Keratinocyte (primary cell): ENCODE results near the gene MLLT3. TPM values are rescaled to one million over a fixed set of nuclear protein-coding genes. Genes with fewer than 3 reads are reported as not detected.

ENCODE experiments used
- DNase-seq: peaks from one replicate; pipeline ENCODE4 v3.0.0-alpha.2; 2011; ENCODE audit warnings: low read depth, missing footprints, low spot score
- FAIRE-seq: peaks from 2 replicates; lab custom pipeline; 2011; peaks lifted over from hg19 to GRCh38; lab: Jason Lieb, UNC
- H2AFZ ChIP-seq: 2 replicates; pipeline ENCODE4 v1.6.0; 2012; ENCODE audit warnings: low read length, control low read depth, inconsistent platforms; ENCODE audit not compliant: control insufficient read depth
- H3K27ac ChIP-seq: 2 replicates; pipeline ENCODE4 v1.5.1; 2011; ENCODE audit warnings: low read length; ENCODE audit not compliant: control insufficient read depth, insufficient read depth
- H3K27me3 ChIP-seq: 3 replicates; pipeline ENCODE4 v1.6.0; 2011; ENCODE audit warnings: low read length; ENCODE audit not compliant: control insufficient read depth, insufficient read depth; ENCODE audit errors: extremely low read depth
- H3K36me3 ChIP-seq, 2 experiments: 2 replicates in 1 of 2; 3 replicates in 1 of 2; pipeline ENCODE4 v1.5.1; 2011; ENCODE audit warnings: low read length in 2 of 2, mild to moderate bottlenecking in 1 of 2; ENCODE audit not compliant: control insufficient read depth in 2 of 2, insufficient read depth in 2 of 2; ENCODE audit errors: extremely low read depth in 1 of 2
- H3K4me1 ChIP-seq: 3 replicates; pipeline ENCODE4 v1.5.1; 2011; ENCODE audit warnings: low read length; ENCODE audit not compliant: control insufficient read depth, insufficient read depth; ENCODE audit errors: extremely low read depth
- H3K4me2 ChIP-seq: 3 replicates; pipeline ENCODE4 v1.6.0; 2011; ENCODE audit warnings: low read depth, low read length; ENCODE audit not compliant: control insufficient read depth, insufficient read depth; ENCODE audit errors: extremely low read depth
- H3K4me3 ChIP-seq, 3 experiments: fragments of 200-600 bp in 1 of 3; sonication (generic) in 1 of 3; 2 replicates in 2 of 3; 3 replicates in 1 of 3; pipeline ENCODE4 v1.5.1; 2011 to 2016; ENCODE audit warnings: low read length in 3 of 3, mild to moderate bottlenecking in 3 of 3, control low read depth in 2 of 3, inconsistent platforms in 1 of 3, low read depth in 1 of 3, mixed read lengths in 1 of 3, mixed run types in 1 of 3, moderate library complexity in 1 of 3; ENCODE audit not compliant: control insufficient read depth in 2 of 3, insufficient read depth in 2 of 3; ENCODE audit errors: extremely low read depth in 1 of 3
- H3K79me2 ChIP-seq: 2 replicates; pipeline ENCODE4 v1.6.0; 2012; ENCODE audit warnings: low read length; ENCODE audit not compliant: control insufficient read depth, insufficient read depth
- H3K9ac ChIP-seq: 3 replicates; pipeline ENCODE4 v1.6.0; 2011; ENCODE audit warnings: low read length; ENCODE audit not compliant: control insufficient read depth, insufficient read depth; ENCODE audit errors: extremely low read depth
- H3K9me1 ChIP-seq: 3 replicates; pipeline ENCODE4 v1.6.0; 2011; ENCODE audit warnings: low read length; ENCODE audit not compliant: control insufficient read depth, insufficient read depth; ENCODE audit errors: extremely low read depth
- H3K9me3 ChIP-seq: 2 replicates; pipeline ENCODE4 v1.5.1; 2012; ENCODE audit warnings: low read depth, low read length; ENCODE audit not compliant: control insufficient read depth
- H4K20me1 ChIP-seq: 3 replicates; pipeline ENCODE4 v1.6.0; 2011; ENCODE audit warnings: low read length; ENCODE audit not compliant: control insufficient read depth, insufficient read depth; ENCODE audit errors: extremely low read depth
- EZH2 ChIP-seq: IDR thresholded peaks from one replicate; pipeline ENCODE4 v1.6.1; 2012; ENCODE audit warnings: inconsistent platforms, mild to moderate bottlenecking, low read length, moderate library complexity
- dilution Hi-C: fragments of 300-500 bp; cut with MboI; formaldehyde crosslinking; loops from one replicate; pipeline ENCODE4 v1.7.0; 2020; ENCODE audit warnings: low sequenced_read_pairs; ENCODE audit not compliant: extremely low pct_ligation_motif_present
- polyA plus RNA-seq, 5 experiments: library from polyadenylated mRNA; depleted of rRNA in 3 of 5; stranded (reverse) in 3 of 5; stranded (forward) in 1 of 5; unstranded in 1 of 5; fragments of >200 nt; gene quantifications; 1 replicate in 1 of 5; 2 replicates in 3 of 5; 3 replicates in 1 of 5; pipeline versions ENCODE4 v1.2.1 to v1.2.3, GENCODE V29; 2011 to 2012; ENCODE audit warnings: missing spikeins in 2 of 5, low read depth in 1 of 5, low replicate concordance in 1 of 5
- TF ChIP-seq, protein P1 (sequence below), 3 experiments: IDR thresholded peaks in 1 of 3; conservative IDR thresholded peaks in 1 of 3; optimal IDR thresholded peaks in 1 of 3; 2 replicates in 2 of 3; 3 replicates in 1 of 3; pipeline versions ENCODE3 to v1.5.1; 2011; ENCODE audit warnings: low read length in 3 of 3, mild to moderate bottlenecking in 3 of 3, moderate library complexity in 2 of 3, control low read depth in 1 of 3, inconsistent platforms in 1 of 3; ENCODE audit not compliant: insufficient read depth in 2 of 3; ENCODE audit errors: extremely low read depth in 1 of 3

Gene MLLT3
- polyA plus RNA-seq, 1 donor (not counting 4 experiments of a cell fraction or from before 2014, with no cell fraction given): 17.0 TPM

- DNase-seq (no peak), FAIRE-seq (no peak)
- Histone ChIP-seq H3K79me2 (no peaks in the 10 kb centered on the region), H3K9ac (no peak overlapping the region), H3K36me3 (no peaks in the 10 kb centered on the region), H3K27me3 (no peaks in the 10 kb centered on the region), H2AFZ (no peak overlapping the region), H3K27ac (no peak overlapping the region), H3K4me1 (no peaks in the 10 kb centered on the region), H3K9me3 (no peaks in the 10 kb centered on the region), H3K9me1 (no peaks in the 10 kb centered on the region), H3K4me2 (no peak overlapping the region), H3K4me3 (no peak overlapping the region), H4K20me1 (no peaks in the 10 kb centered on the region)
- dilution Hi-C loops: no loop called here
- TF ChIP-seq, protein P1, sequence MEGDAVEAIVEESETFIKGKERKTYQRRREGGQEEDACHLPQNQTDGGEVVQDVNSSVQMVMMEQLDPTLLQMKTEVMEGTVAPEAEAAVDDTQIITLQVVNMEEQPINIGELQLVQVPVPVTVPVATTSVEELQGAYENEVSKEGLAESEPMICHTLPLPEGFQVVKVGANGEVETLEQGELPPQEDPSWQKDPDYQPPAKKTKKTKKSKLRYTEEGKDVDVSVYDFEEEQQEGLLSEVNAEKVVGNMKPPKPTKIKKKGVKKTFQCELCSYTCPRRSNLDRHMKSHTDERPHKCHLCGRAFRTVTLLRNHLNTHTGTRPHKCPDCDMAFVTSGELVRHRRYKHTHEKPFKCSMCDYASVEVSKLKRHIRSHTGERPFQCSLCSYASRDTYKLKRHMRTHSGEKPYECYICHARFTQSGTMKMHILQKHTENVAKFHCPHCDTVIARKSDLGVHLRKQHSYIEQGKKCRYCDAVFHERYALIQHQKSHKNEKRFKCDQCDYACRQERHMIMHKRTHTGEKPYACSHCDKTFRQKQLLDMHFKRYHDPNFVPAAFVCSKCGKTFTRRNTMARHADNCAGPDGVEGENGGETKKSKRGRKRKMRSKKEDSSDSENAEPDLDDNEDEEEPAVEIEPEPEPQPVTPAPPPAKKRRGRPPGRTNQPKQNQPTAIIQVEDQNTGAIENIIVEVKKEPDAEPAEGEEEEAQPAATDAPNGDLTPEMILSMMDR (optimal IDR thresholded peaks at IDR 0.05 in 1 of 3, IDR thresholded peaks at IDR 0.05 in 1 of 3, conservative IDR thresholded peaks at IDR 0.05 in 1 of 3; ENCODE audit: extremely low read depth in 1 of 3, insufficient read depth in 2 of 3, low read length in 3 of 3): no peak
- no peak for TF ChIP-seq EZH2
Measured at GRCh38 chr9:20646656-20647055, 24.4 kb upstream of the MLLT3 start.

DNA sequence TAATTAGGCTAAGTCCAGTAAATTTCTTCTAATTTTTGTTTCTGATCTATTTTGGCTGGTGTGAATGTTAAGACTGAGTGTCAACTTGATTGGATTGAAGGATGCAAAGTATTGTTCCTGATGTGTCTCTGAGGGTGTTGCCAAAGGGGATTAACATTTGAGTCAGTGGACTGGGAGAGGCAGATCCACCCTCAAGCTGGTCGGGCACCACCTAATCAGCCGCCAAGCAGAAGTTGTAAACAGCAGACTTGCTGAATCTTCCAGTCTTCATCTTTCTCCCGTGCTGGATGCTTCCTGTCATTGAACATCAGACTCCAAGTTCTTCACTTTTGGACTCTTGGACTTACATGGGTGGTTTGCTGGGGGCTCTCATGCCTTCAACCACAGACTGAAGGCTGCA is 21.4 kb upstream of the MLLT3 start:
- no peak for FAIRE-seq

More for the DNA sequence above, 21.4 kb upstream of the MLLT3 start:
- Histone ChIP-seq H3K9ac (no peak overlapping the region), H3K4me1 (no peaks in the 10 kb centered on the region), H4K20me1 (no peaks in the 10 kb centered on the region), H3K27me3 (no peaks in the 10 kb centered on the region), H3K4me3 (no peak overlapping the region), H3K4me2 (no peak overlapping the region), H3K9me1 (no peaks in the 10 kb centered on the region), H3K9me3 (no peaks in the 10 kb centered on the region), H3K27ac (no peak overlapping the region), H3K36me3 (no peaks in the 10 kb centered on the region), H3K79me2 (no peaks in the 10 kb centered on the region), H2AFZ (no peak overlapping the region)
- no peak for DNase-seq
- no peak for TF ChIP-seq EZH2
- TF ChIP-seq, protein P1 (optimal IDR thresholded peaks at IDR 0.05 in 1 of 3, IDR thresholded peaks at IDR 0.05 in 1 of 3, conservative IDR thresholded peaks at IDR 0.05 in 1 of 3; ENCODE audit: extremely low read depth in 1 of 3, insufficient read depth in 2 of 3, low read length in 3 of 3): no peak
- dilution Hi-C loops: no loop called here
